ENCODE measurements around the gene RIMOC1.

The RIMOC1 gene

DNA sequence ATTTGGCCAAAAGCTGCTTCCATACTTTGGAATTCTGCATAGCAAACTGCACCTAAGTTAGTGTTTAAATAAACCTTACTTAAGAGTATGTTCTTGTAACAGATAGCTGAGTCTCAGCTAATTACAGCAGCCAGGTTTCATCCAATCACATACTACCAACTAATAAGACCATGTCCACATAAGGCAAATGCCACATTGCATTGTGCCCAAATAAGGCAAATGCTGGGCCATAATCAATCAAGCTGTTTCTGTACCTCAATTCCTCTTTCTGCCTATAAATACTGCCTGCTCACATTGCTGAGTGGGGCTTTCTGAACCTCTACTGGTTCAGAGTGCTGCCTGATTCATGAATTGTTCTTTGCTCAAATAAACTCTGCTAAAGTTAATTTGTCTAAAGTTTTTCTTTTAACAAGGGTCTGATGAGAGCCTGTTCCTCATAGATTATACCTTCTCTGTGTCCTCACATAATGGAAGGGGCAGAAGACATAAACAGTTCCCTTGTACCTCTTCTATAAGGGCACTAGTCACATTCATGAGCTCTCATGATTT lies 29.6 kb upstream of the RIMOC1 start:
- Histone ChIP-seq H3K36me3 (ENCODE audit: control insufficient read depth in 1 of 2, insufficient read depth in 2 of 2, low read length in 2 of 2) (no peaks in the 10 kb centered on the region), H3K9me3 (ENCODE audit: control insufficient read depth in 1 of 2, low read length in 2 of 2) (no peaks in the 10 kb centered on the region), H3K4me3 (ENCODE audit: low read depth in 1 of 2, low read length in 2 of 2) (no peak overlapping the region), H3K27ac (ENCODE audit: low read length) (no peak overlapping the region), H3K27me3 (ENCODE audit: low read depth, low read length) (no peaks in the 10 kb centered on the region), H3K4me1 (ENCODE audit: control insufficient read depth in 1 of 2, insufficient read depth in 2 of 2, low read length in 2 of 2) (peaks cover 0 to 10% of the 10 kb centered on the region in 2 donors)

DNA sequence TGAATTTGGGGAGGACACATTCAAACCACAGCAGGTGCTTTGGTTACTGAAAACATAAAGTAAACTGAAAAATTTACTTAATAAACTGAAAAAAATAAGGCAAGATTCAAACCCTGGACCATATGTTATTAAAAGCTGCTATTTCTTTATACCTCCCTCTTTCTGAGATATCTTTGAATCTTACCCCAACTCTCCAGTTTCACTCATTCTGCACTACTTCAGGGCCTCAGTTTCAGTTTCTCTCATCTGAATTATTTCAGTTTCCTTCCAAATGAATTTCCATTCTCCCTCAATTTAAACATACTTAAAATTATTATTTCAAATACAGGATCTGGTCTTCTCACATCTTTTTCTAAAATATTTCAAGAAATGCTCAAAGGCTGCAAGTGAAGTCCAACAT lies 29.0 kb upstream of the RIMOC1 start:
- no peaks in the 10 kb centered on the region for H3K9me3 ChIP-seq (ENCODE audit: control insufficient read depth in 1 of 2, low read length in 2 of 2)
- no peak overlapping the region for H3K4me3 ChIP-seq (ENCODE audit: low read depth in 1 of 2, low read length in 2 of 2)
- H3K36me3 ChIP-seq (ENCODE audit: control insufficient read depth in 1 of 2, insufficient read depth in 2 of 2, low read length in 2 of 2) = no peaks in the 10 kb centered on the region
- no peak overlapping the region for H3K27ac ChIP-seq (ENCODE audit: low read length)
- peaks cover 0 to 10% of the 10 kb centered on the region in 2 donors for H3K4me1 ChIP-seq (ENCODE audit: control insufficient read depth in 1 of 2, insufficient read depth in 2 of 2, low read length in 2 of 2)
- H3K27me3 ChIP-seq (ENCODE audit: low read depth, low read length) = no peaks in the 10 kb centered on the region

DNA sequence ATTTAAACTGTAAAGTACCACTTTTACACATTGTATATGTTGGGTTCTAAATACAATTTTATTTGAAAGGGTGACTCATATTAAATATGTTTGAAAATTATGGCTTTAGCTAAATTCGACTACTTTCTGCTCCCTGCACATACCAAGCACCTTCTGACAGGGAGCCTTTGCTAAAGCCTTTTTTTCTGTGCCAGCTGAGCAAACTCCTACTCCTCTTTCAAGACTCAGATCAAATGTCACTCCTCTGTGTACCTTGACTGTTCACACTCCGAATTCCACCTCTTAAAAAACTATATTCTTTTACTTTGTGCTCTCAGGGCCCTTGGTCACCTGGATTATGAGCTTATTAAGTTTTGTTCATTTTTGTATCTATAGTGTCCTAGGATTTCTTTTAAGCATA lies 27.5 kb upstream of the RIMOC1 start:
- no peaks in the 10 kb centered on the region for H3K27me3 ChIP-seq (ENCODE audit: low read depth, low read length)
- no peaks in the 10 kb centered on the region for H3K36me3 ChIP-seq (ENCODE audit: control insufficient read depth in 1 of 2, insufficient read depth in 2 of 2, low read length in 2 of 2)
- no peak overlapping the region for H3K4me3 ChIP-seq (ENCODE audit: low read depth in 1 of 2, low read length in 2 of 2)
- no peak overlapping the region for H3K27ac ChIP-seq (ENCODE audit: low read length)
- no peaks in the 10 kb centered on the region for H3K9me3 ChIP-seq (ENCODE audit: control insufficient read depth in 1 of 2, low read length in 2 of 2)
- H3K4me1 ChIP-seq (ENCODE audit: control insufficient read depth in 1 of 2, insufficient read depth in 2 of 2, low read length in 2 of 2) = no peaks in the 10 kb centered on the region

DNA sequence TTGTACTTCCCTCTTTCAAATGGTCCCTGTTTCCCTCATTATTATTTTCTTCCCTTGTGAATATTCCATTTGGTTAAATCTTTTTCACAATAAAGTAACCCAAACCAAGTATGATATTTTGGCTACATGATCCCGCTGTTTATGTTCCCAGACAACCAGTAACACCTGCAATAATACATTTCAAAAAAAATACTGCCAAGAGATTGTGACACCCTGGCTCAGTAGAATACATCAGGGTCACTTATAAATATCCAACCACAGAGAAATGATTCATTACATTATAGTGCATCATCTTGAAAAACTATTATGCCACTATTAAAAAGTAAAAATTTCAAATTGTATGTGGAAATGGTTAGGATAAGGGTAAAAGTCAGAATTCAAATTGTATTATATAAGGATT lies 26.7 kb upstream of the RIMOC1 start:
- no peaks in the 10 kb centered on the region for H3K27me3 ChIP-seq (ENCODE audit: low read depth, low read length)
- no peaks in the 10 kb centered on the region for H3K4me1 ChIP-seq (ENCODE audit: control insufficient read depth in 1 of 2, insufficient read depth in 2 of 2, low read length in 2 of 2)
- no peaks in the 10 kb centered on the region for H3K9me3 ChIP-seq (ENCODE audit: control insufficient read depth in 1 of 2, low read length in 2 of 2)
- H3K36me3 ChIP-seq (ENCODE audit: control insufficient read depth in 1 of 2, insufficient read depth in 2 of 2, low read length in 2 of 2) = no peaks in the 10 kb centered on the region
- no peak overlapping the region for H3K4me3 ChIP-seq (ENCODE audit: low read depth in 1 of 2, low read length in 2 of 2)
- H3K27ac ChIP-seq (ENCODE audit: low read length) = no peak overlapping the region

DNA sequence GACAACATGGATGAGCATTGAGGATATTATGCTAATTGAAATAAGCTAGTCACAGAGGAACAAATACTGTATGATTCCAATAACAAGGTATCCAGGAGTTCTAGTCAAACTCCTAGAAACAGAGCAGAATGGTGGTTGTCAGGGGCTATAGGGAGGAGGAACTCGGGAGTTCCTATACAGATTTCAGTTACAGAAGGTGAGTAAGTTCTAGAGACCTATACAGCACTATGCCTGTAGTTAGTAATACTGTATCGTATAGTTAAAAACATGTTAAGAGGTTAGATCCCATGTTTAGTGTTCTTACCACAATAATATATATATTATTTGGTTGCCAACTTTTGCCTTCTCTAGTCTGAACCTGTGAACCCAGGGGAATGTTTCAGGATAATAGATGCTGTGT lies 26.0 kb upstream of the RIMOC1 start:
- H3K36me3 ChIP-seq (ENCODE audit: control insufficient read depth in 1 of 2, insufficient read depth in 2 of 2, low read length in 2 of 2) = no peaks in the 10 kb centered on the region
- H3K27me3 ChIP-seq (ENCODE audit: low read depth, low read length) = no peaks in the 10 kb centered on the region
- no peak overlapping the region for H3K4me3 ChIP-seq (ENCODE audit: low read depth in 1 of 2, low read length in 2 of 2)
- H3K9me3 ChIP-seq (ENCODE audit: control insufficient read depth in 1 of 2, low read length in 2 of 2) = no peaks in the 10 kb centered on the region
- H3K27ac ChIP-seq (ENCODE audit: low read length) = no peak overlapping the region
- no peaks in the 10 kb centered on the region for H3K4me1 ChIP-seq (ENCODE audit: control insufficient read depth in 1 of 2, insufficient read depth in 2 of 2, low read length in 2 of 2)

DNA sequence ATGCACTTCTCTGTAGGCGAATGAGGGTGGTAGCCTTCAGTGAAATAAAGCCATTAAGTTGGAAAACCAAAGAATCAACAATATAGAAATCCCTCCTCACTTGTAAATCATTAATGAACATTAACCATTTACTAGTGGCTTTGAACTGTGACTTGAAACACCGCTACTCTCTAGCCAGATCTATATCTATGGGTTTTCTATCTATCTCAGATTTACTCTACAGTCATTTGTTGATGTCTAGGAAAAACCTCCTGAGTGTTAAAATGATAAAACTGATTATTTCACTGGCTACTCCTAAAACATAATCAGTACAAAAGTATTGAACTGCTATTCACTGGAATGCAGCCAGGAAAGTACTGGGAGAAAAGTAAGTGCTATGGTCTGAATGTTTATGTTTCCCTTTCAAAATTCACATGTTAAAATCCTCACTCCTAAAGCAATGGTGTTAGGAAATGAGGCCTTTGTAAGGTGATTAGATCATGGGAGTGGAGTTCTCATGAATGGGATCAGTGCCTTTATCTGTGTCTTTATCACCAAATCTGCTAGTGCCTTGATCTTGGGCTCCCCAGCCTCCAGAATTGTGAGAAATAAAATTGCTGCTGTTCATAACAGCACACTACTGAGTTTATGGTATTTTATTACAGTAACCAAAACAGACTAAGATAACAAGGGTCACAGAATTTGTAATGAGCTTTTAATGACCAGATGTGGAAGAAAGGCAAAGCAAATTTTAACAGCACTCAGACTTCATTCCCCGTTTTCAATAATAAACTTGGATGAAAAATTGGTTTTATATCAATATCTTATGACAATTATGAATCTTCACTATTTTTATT lies 25.3 kb upstream of the RIMOC1 start:
- no peaks in the 10 kb centered on the region for H3K27me3 ChIP-seq (ENCODE audit: low read depth, low read length)
- H3K27ac ChIP-seq (ENCODE audit: low read length) = no peak overlapping the region
- H3K4me1 ChIP-seq (ENCODE audit: control insufficient read depth in 1 of 2, insufficient read depth in 2 of 2, low read length in 2 of 2) = no peaks in the 10 kb centered on the region
- H3K9me3 ChIP-seq (ENCODE audit: control insufficient read depth in 1 of 2, low read length in 2 of 2) = no peaks in the 10 kb centered on the region
- H3K4me3 ChIP-seq (ENCODE audit: low read depth in 1 of 2, low read length in 2 of 2) = no peak overlapping the region
- no peaks in the 10 kb centered on the region for H3K36me3 ChIP-seq (ENCODE audit: control insufficient read depth in 1 of 2, insufficient read depth in 2 of 2, low read length in 2 of 2)

DNA sequence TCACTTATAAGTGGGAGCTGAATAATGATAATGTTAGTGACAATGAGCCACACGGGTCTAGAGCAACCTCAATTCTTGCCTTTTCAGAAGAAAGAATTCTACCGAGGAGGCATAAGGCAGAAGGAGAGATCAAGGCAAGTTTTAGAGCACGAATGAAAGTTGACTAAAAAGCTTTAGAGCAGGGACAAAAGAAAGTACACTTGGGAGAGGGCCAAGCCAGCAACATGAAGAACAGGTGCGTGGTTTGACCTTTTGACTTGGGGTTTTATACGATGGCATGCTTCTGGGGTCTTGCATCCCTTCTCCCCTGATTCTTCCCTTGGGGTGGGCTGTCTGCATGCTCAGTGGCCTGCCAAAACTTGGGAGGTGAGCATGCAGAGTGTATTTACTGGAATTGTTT lies 21.4 kb upstream of the RIMOC1 start:
- Histone ChIP-seq H3K4me3 (ENCODE audit: low read depth in 1 of 2, low read length in 2 of 2) (no peak overlapping the region), H3K4me1 (ENCODE audit: control insufficient read depth in 1 of 2, insufficient read depth in 2 of 2, low read length in 2 of 2) (no peaks in the 10 kb centered on the region), H3K9me3 (ENCODE audit: control insufficient read depth in 1 of 2, low read length in 2 of 2) (no peaks in the 10 kb centered on the region), H3K27me3 (ENCODE audit: low read depth, low read length) (no peaks in the 10 kb centered on the region), H3K36me3 (ENCODE audit: control insufficient read depth in 1 of 2, insufficient read depth in 2 of 2, low read length in 2 of 2) (no peaks in the 10 kb centered on the region), H3K27ac (ENCODE audit: low read length) (no peak overlapping the region)

DNA sequence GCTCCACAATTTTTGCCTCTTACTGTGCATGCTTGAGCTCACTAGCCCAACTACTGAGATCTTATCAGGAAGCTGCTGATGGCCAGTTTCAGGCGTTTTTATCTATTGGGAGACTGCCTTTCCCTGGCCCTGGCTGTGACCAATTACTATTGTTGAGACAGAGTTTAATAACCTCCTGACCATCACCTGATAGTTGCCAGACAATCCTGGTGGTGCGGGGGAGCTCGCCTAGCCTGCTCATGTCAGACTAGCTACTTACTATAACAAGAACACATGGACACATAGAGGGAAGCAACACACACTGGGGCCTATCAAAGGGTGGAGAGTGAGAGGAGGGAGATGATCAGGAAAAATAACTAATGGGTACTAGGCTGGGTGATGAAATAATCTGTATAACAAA lies 20.9 kb upstream of the RIMOC1 start:
- Histone ChIP-seq H3K36me3 (ENCODE audit: control insufficient read depth in 1 of 2, insufficient read depth in 2 of 2, low read length in 2 of 2) (no peaks in the 10 kb centered on the region), H3K27ac (ENCODE audit: low read length) (no peak overlapping the region), H3K27me3 (ENCODE audit: low read depth, low read length) (no peaks in the 10 kb centered on the region), H3K4me1 (ENCODE audit: control insufficient read depth in 1 of 2, insufficient read depth in 2 of 2, low read length in 2 of 2) (no peaks in the 10 kb centered on the region), H3K9me3 (ENCODE audit: control insufficient read depth in 1 of 2, low read length in 2 of 2) (no peaks in the 10 kb centered on the region), H3K4me3 (ENCODE audit: low read depth in 1 of 2, low read length in 2 of 2) (no peak overlapping the region)

DNA sequence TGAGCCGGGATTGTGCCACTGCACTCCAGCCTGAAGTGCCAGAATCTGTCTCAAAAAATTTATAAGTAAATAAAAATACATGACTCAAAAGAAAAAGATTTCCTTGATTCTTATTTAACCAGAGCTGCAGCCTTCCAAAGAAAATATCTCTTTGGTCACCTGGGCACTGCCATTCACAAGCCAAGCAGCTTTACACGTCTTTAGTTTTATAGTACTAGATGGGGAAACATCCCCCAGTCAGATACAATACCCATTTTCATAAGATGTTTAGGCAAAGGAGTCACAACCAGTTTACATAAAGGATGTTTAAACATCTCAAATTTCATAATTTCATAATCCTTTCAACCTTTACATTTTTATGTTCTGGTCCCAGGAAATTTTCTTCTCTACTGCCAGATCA lies 20.2 kb upstream of the RIMOC1 start:
- no peak overlapping the region for H3K4me3 ChIP-seq (ENCODE audit: low read depth in 1 of 2, low read length in 2 of 2)
- no peaks in the 10 kb centered on the region for H3K9me3 ChIP-seq (ENCODE audit: control insufficient read depth in 1 of 2, low read length in 2 of 2)
- no peak overlapping the region for H3K27ac ChIP-seq (ENCODE audit: low read length)
- H3K36me3 ChIP-seq (ENCODE audit: control insufficient read depth in 1 of 2, insufficient read depth in 2 of 2, low read length in 2 of 2) = no peaks in the 10 kb centered on the region
- no peaks in the 10 kb centered on the region for H3K27me3 ChIP-seq (ENCODE audit: low read depth, low read length)
- no peaks in the 10 kb centered on the region for H3K4me1 ChIP-seq (ENCODE audit: control insufficient read depth in 1 of 2, insufficient read depth in 2 of 2, low read length in 2 of 2)

DNA sequence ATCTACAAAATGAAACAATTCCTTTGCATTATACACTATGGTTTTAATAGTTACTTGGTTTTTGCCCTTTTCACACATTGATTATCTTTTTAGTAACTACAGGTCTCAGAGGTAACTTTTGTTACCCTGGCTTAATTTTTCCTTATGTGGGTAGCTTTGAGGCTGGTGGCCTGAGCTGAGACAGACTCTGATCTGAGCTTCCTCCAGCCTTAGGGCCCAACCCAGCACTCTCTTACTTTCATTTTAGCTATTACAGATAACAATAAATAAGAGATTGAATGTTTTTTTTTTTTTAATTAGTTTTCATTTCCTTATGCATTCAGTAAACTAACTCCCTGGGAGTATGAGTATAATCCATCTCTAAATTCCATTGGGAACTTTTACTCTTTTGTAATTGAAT lies 18.9 kb upstream of the RIMOC1 start:
- Histone ChIP-seq H3K4me1 (ENCODE audit: control insufficient read depth in 1 of 2, insufficient read depth in 2 of 2, low read length in 2 of 2) (no peaks in the 10 kb centered on the region), H3K36me3 (ENCODE audit: control insufficient read depth in 1 of 2, insufficient read depth in 2 of 2, low read length in 2 of 2) (no peaks in the 10 kb centered on the region), H3K4me3 (ENCODE audit: low read depth in 1 of 2, low read length in 2 of 2) (no peak overlapping the region), H3K27me3 (ENCODE audit: low read depth, low read length) (no peaks in the 10 kb centered on the region), H3K9me3 (ENCODE audit: control insufficient read depth in 1 of 2, low read length in 2 of 2) (no peaks in the 10 kb centered on the region), H3K27ac (ENCODE audit: low read length) (no peak overlapping the region)

DNA sequence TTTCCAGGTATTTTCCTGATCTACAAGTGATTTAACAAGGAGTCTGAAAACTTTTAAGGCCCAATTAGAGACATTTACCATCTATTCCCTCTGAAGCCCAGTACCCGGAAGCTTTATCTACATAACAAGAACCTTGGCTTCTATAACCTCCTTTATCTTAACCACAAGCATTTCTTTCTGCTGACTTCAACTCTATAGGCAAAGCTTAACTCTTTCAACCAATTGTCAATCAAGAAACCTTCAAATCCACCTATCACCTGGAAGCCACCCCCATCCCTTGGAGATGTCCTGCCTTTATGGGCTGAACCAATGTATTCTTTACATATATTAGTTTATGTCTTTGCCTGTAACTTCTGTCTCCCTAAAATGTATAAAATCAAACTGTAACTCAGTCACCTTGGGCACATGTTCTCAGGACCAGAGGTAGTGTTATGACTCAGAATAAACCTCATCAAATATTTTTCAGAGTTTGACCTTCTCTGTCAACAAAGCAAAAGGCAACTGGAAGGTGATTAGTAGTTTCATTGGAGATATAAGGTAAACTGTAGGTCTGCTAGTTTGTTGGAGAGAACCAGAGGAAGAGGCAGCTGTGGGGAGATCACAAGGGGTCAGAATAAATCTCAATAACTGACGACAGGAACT lies 13.0 kb upstream of the RIMOC1 start:
- Histone ChIP-seq H3K27me3 (ENCODE audit: low read depth, low read length) (no peaks in the 10 kb centered on the region), H3K36me3 (ENCODE audit: control insufficient read depth in 1 of 2, insufficient read depth in 2 of 2, low read length in 2 of 2) (no peaks in the 10 kb centered on the region), H3K4me3 (ENCODE audit: low read depth in 1 of 2, low read length in 2 of 2) (no peak overlapping the region), H3K27ac (ENCODE audit: low read length) (no peak overlapping the region), H3K9me3 (ENCODE audit: control insufficient read depth in 1 of 2, low read length in 2 of 2) (no peaks in the 10 kb centered on the region), H3K4me1 (ENCODE audit: control insufficient read depth in 1 of 2, insufficient read depth in 2 of 2, low read length in 2 of 2) (no peaks in the 10 kb centered on the region)
